ENCODE data around the gene XAGE5.
"Not testable (repeated sequence)": the region's sequence is repeated elsewhere in the genome, so short reads cannot be mapped to it uniquely, and the experiment has no call there.

Gene XAGE5, protein sequence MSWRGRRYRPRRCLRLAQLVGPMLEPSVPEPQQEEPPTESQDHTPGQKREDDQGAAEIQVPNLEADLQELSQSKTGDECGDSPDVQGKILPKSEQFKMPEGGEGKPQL
- 0 to 0.22 (median 0) reads per million in 17 experiments for total RNA-seq

- DNase-seq = no peak
Measured at GRCh38 chrX:52811065-52811625, at the start of gene XAGE5. TSS of gene XAGE5 (plus strand) at chrX:52811287. CDS start at chrX:52812567, 1,280 bp downstream.

- not testable (repeated sequence) for DNase-seq
Measured at GRCh38 chrX:52765983-52766382, 45.1 kb upstream of the XAGE5 start.

GRCh38 chrX:52773504-52773903, 37.6 kb upstream of the XAGE5 start:
- DNase-seq = not testable (repeated sequence)

GRCh38 chrX:52797327-52797726, 13.8 kb upstream of the XAGE5 start, which contains the start of gene SPANXN5:
TSS of gene SPANXN5 (minus strand) at chrX:52797427. CDS start at chrX:52797348, 79 bp downstream.
- not testable (repeated sequence) for DNase-seq

- DNase-seq = peak; percentile 20 to 65 (median 48)
Measured at GRCh38 chrX:52804876-52805275, 6.2 kb upstream of the XAGE5 start.

DNA sequence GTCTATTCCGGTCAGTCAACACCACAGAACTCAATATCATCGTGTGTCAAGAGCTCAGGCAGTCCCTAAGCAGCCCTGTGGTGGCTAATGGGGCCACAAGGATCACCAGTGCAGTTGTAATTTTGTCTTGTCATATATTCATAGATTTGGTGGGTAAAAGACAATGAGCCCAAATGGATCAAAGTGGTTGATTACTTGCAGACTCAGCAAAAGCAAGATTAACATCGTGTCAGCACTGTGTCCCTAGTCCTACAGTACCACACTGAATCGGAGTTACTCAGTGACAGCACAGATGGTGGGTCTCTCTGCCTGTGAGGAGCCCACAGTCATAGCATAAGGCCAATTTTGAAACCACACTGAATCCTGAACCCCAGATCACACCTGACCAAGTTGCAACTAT, 8.7 kb downstream of the XAGE5 start:
- no peak for DNase-seq

- no peak for DNase-seq
Measured at GRCh38 chrX:52821079-52821760, 10.1 kb downstream of the XAGE5 start.

GRCh38 chrX:52824608-52825007, 13.5 kb downstream of the XAGE5 start:
- DNase-seq = no peak

DNA sequence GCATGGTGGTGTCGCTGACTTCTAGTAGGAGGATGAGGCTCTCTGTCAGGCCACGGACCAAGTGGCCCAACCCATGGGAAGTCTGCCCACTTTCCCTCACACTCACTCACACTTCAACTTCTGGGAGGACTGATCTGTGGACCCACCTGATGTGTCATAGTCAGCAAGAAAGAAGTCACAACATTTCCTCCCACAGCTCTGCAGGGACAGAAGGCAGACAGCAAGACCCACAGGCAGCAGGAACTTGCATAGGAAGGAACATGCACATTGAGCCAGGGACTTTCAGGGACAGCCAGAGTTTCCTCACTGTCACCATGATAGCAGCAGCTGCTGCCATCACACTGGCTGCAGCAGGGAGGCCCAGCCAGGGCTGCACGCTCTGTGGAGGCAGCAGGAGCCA, 19.5 kb downstream of the XAGE5 start:
- peak; percentile 42 to 74 (median 68) for DNase-seq

DNA sequence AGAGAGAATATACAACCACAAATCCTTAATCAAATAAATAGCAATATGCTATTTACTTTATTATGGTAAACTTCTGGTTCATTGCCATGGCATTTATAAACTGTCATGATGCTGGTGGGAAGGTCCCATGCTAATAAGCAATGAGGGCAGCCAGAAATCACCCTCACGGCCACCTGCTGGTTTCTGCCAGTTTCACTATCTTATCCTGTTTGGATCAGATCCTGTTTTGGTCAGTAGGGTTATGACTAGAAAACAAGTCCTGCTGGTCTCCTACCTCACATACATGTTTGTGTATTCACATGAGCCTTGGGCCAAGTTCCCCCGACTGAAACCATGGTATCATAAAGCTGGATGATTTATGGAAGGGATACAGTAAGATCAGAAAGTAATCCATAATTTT, 28.1 kb downstream of the XAGE5 start:
- no peak for DNase-seq

- DNase-seq = not testable (repeated sequence)
Measured at GRCh38 chrX:52843619-52844018, 32.5 kb downstream of the XAGE5 start.

DNA sequence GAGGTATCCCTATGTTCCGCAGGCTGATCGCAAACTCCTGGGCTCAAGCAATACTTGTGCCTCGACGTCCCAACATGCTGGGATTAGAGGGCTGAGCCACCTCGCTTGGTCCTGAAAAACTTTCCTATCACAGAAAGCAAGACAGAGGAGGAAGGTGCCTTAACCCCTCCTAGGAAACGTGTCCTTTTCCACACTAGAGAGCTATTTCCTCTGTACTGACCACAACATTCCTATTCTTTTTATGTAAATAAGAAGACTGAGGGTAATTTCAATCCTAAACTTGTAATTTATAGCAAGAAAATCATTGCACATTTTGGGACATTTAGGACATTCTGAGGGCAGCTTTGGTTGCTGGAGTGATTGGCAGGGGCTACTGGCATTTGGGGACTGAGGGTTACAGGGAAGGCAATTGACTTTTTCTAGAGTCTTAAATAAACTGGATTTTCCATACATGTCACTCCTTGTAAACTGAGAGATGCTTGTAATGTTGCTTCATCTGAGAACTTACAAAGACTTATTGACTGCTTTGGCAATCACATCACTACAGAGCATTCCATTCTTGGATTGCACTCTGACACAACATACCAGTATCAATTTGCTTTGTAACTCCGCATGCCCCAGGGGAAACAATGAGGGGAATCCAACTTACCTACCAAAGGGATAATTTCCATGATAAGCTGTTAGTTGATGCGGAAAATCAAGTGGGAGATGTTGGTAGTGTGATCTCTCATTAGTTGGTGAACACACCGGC, 41.2 kb downstream of the XAGE5 start:
- no peak for DNase-seq

GRCh38 chrX:52856991-52857525, 46.0 kb downstream of the XAGE5 start:
- DNase-seq = not testable (repeated sequence)

DNA sequence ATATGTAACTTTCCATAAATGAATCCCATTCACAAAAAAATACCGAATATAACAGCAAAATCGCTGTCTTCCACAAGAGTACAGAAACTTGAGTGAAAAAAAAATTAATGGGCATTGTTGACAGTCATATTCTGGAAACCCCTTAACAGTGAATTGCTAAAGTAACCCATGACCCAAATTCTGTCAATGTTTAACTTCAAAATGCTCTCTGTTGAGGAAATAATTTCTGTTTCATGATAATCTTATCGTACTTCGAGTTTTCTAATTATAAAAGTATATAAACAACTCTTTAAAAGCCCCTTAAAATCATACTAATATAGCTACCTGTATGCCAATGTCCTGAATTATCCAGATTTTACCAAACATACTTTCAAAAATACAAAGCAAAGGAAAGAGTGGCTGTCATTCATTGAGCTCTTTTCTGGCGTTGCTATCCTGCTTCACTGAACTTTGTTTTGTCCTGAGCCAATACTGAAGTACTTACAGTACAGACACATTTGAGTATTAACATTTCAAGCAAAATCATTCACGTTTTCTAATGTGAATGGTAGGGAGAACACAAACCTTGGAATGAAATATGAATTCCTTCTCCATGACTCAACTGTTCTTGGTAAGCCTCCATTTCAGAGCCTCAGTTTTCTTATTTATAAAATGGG, 54.4 kb downstream of the XAGE5 start:
- no peak for DNase-seq

Data from suppressor macrophage (primary cell).